GM10847 (cell line): ENCODE data around the gene HRCT1.

Experiments used
- POLR2A ChIP-seq: IDR thresholded peaks from 2 replicates; pipeline ENCODE4 v1.6.1; 2011; ENCODE audit not compliant: insufficient read length; ENCODE audit errors: extremely low read depth

HRCT1 gene

GRCh38 chr9:35882263-35882848, 23.6 kb upstream of the HRCT1 start:
- no peak for TF ChIP-seq POLR2A

- TF ChIP-seq POLR2A = no peak
Measured at GRCh38 chr9:35882996-35883395, 23.0 kb upstream of the HRCT1 start.

- TF ChIP-seq POLR2A = no peak
Measured at GRCh38 chr9:35891646-35892045, 14.4 kb upstream of the HRCT1 start.

GRCh38 chr9:35892051-35892450, 14.0 kb upstream of the HRCT1 start:
- TF ChIP-seq POLR2A = no peak

GRCh38 chr9:35896570-35896969, 9.4 kb upstream of the HRCT1 start:
- no peak for TF ChIP-seq POLR2A

- TF ChIP-seq POLR2A = no peak
Measured at GRCh38 chr9:35898337-35898736, 7.7 kb upstream of the HRCT1 start.

GRCh38 chr9:35899021-35899420, 7.0 kb upstream of the HRCT1 start:
- no peak for TF ChIP-seq POLR2A

- no peak for TF ChIP-seq POLR2A
Measured at GRCh38 chr9:35903049-35903448, 3.0 kb upstream of the HRCT1 start.

GRCh38 chr9:35904338-35904737, 1.7 kb upstream of the HRCT1 start:
- TF ChIP-seq POLR2A = no peak

GRCh38 chr9:35905051-35905781, 786 bp upstream of the HRCT1 start:
- no peak for TF ChIP-seq POLR2A

- no peak for TF ChIP-seq POLR2A
Measured at GRCh38 chr9:35906923-35907699, 1.1 kb downstream of the HRCT1 start.

GRCh38 chr9:35907711-35908503, 1.9 kb downstream of the HRCT1 start:
- no peak for TF ChIP-seq POLR2A

GRCh38 chr9:35908504-35909125, 2.6 kb downstream of the HRCT1 start:
- TF ChIP-seq POLR2A = no peak

GRCh38 chr9:35909274-35909673, 3.3 kb downstream of the HRCT1 start, which contains the start of gene SPAAR:
TSS of gene SPAAR (plus strand) at chr9:35909490. CDS start at chr9:35910464, 974 bp downstream.
- no peak for TF ChIP-seq POLR2A
